GM12878 (cell line): ENCODE results near the gene RXFP4. TPM values are rescaled to one million over a fixed set of nuclear protein-coding genes. Genes with fewer than 3 reads are reported as not detected.

Source experiments
- ATAC-seq: fragments of 200-7000 bp; cut with Tn5 transposase; 3 replicates; pipeline ENCODE4 v1.9.1; 2020; ENCODE audit warnings: mild to moderate bottlenecking, moderate library complexity
- BruUV-seq: library from RNA; stranded (reverse); fragments of 400-500 nt; replicated peaks from 2 replicates; lab custom pipeline; 2021; lab: Mats Ljungman, UMichigan
- CTCF ChIA-PET: fragments of 300-600 bp; sonication (Branson Sonifier 250); formaldehyde crosslinking; extraction: SDS; loops from one replicate; lab custom pipeline; 2021; ENCODE audit warnings: inconsistent platforms; lab: Yijun Ruan, JAX
- POLR2A ChIA-PET: fragments of 350-600 bp; formaldehyde crosslinking; extraction: SDS; loops from one replicate; lab custom pipeline; 2021; ENCODE audit warnings: inconsistent platforms; lab: Charles Lee
- RAD21 ChIA-PET: fragments of 300-600 bp; sonication (Branson Sonifier 250); formaldehyde crosslinking; loops from one replicate; lab custom pipeline; 2023; ENCODE audit warnings: antibody characterized with exemption; ENCODE audit not compliant: unreplicated experiment; lab: Charles Lee
- SMC1A ChIA-PET: fragments of 300-600 bp; sonication (Branson Sonifier 250); formaldehyde crosslinking; loops from one replicate; lab custom pipeline; 2023; ENCODE audit not compliant: unreplicated experiment, uncharacterized antibody; lab: Charles Lee
- DNase-seq: peaks from one replicate; pipeline ENCODE4 v3.0.0-alpha.2; 2011; ENCODE audit warnings: low read depth, low spot score
- FAIRE-seq: peaks from 3 replicates; lab custom pipeline; 2011; peaks lifted over from hg19 to GRCh38; lab: Jason Lieb, UNC
- H2AFZ ChIP-seq: 2 replicates; pipeline ENCODE4 v1.6.0; 2011; ENCODE audit warnings: low read depth, low read length, control low read depth; ENCODE audit not compliant: control insufficient read depth
- H3K27ac ChIP-seq: 2 replicates; pipeline ENCODE4 v1.5.1; 2011; ENCODE audit warnings: control low read depth; ENCODE audit not compliant: control insufficient read depth, insufficient read depth
- H3K27me3 ChIP-seq, 2 experiments: replicated peaks in 1 of 2; 2 replicates each; pipeline versions ENCODE4 v1.6.0 to v1.6.1; 2011; ENCODE audit warnings: low read length in 1 of 2; ENCODE audit not compliant: control insufficient read depth in 2 of 2, insufficient read depth in 2 of 2
- H3K36me3 ChIP-seq, 2 experiments: 2 replicates each; pipeline ENCODE4 v1.5.1; 2011; ENCODE audit warnings: low read length in 1 of 2; ENCODE audit not compliant: control insufficient read depth in 2 of 2, insufficient read depth in 2 of 2
- H3K4me1 ChIP-seq: 2 replicates; pipeline ENCODE4 v1.6.1; 2011; ENCODE audit warnings: mild to moderate bottlenecking, low read length, moderate library complexity, mixed read lengths; ENCODE audit not compliant: control insufficient read depth, insufficient read depth
- H3K4me2 ChIP-seq: 2 replicates; pipeline ENCODE4 v1.6.0; 2011; ENCODE audit warnings: control low read depth; ENCODE audit not compliant: control insufficient read depth, insufficient read depth
- H3K4me3 ChIP-seq: fragments of 200-600 bp; sonication (generic); 2 replicates; pipeline ENCODE4 v1.5.1; 2016
- H3K79me2 ChIP-seq: 2 replicates; pipeline ENCODE4 v1.6.0; 2011; ENCODE audit warnings: low read length; ENCODE audit not compliant: control insufficient read depth, insufficient read depth
- H3K9ac ChIP-seq: 2 replicates; pipeline ENCODE4 v1.8.0; 2011; ENCODE audit warnings: low read length, control low read depth, mixed read lengths; ENCODE audit not compliant: control insufficient read depth, insufficient read depth
- H3K9me3 ChIP-seq: replicated peaks from 3 replicates; pipeline ENCODE4 v1.5.1; 2011; ENCODE audit warnings: mild to moderate bottlenecking, low read length; ENCODE audit not compliant: control insufficient read depth, insufficient read depth
- H4K20me1 ChIP-seq: 2 replicates; pipeline ENCODE4 v1.6.0; 2011; ENCODE audit not compliant: control insufficient read depth, insufficient read depth
- E2F4 ChIP-seq: IDR thresholded peaks from 2 replicates; pipeline ENCODE4 v1.6.1; 2012; ENCODE audit warnings: low read depth, low read length, improper control_type of control experiment
- MEF2A ChIP-seq: IDR thresholded peaks from 2 replicates; pipeline ENCODE4 v1.6.1; 2011; ENCODE audit warnings: low read depth, mild to moderate bottlenecking, low read length, moderate library complexity; ENCODE audit not compliant: insufficient read depth
- MEF2B ChIP-seq: fragments of 450-650 bp; IDR thresholded peaks from 2 replicates; pipeline ENCODE4 v1.6.1; 2018; ENCODE audit warnings: mild to moderate bottlenecking, moderate library complexity; ENCODE audit not compliant: partially characterized antibody, poor library complexity, severe bottlenecking
- MTA2 ChIP-seq: fragments of 450-650 bp; IDR thresholded peaks from 2 replicates; pipeline ENCODE4 v1.6.1; 2016; ENCODE audit warnings: low read depth, mild to moderate bottlenecking, moderate library complexity
- PAX5 ChIP-seq: IDR thresholded peaks from 2 replicates; pipeline ENCODE4 v1.6.1; 2011; ENCODE audit warnings: low read depth, low read length, borderline replicate concordance
- POLR2AphosphoS5 ChIP-seq: IDR thresholded peaks from 2 replicates; pipeline ENCODE4 v1.6.1; 2011; ENCODE audit warnings: mild to moderate bottlenecking, low read length, inconsistent platforms
- POU2F2 ChIP-seq: IDR thresholded peaks from 3 replicates; pipeline ENCODE4 v1.6.1; 2011; ENCODE audit warnings: low read depth, mild to moderate bottlenecking, low read length, borderline replicate concordance
- WRNIP1 ChIP-seq: IDR thresholded peaks from 2 replicates; pipeline ENCODE4 v1.6.1; 2011; ENCODE audit warnings: low read depth, low read length, improper control_type of control experiment, borderline replicate concordance
- WGBS: methylation state at CpG from one replicate; pipeline ENCODE4 v1.1.6; 2016; ENCODE audit warnings: low lambda C conversion rate; ENCODE audit not compliant: insufficient replicate concordance, insufficient coverage; ENCODE audit errors: missing lambda C conversion rate; 5-methylcytosine and 5-hydroxymethylcytosine counted together
- in situ Hi-C: fragments of 300-500 bp; cut with MboI; formaldehyde crosslinking; loops from 9 replicates; pipeline ENCODE4 v1.14.3; 2018; ENCODE audit warnings: mixed read lengths
- intact Hi-C: fragments of 100-400 bp; cut with micrococcal nuclease; formaldehyde crosslinking; loops from one replicate; pipeline ENCODE4 v1.14.2; 2022; ENCODE audit not compliant: unreplicated experiment
- polyA plus RNA-seq, 11 experiments: library from polyadenylated mRNA; depleted of rRNA in 4 of 11; unstranded in 6 of 11; stranded (reverse) in 5 of 11; fragments of >200 nt; fragmentation: Nextera tagmentation in 4 of 11; fragmentation: Illumina TruSeq in 1 of 11; extraction: Ambion mirVana in 4 of 11; extraction: Trizol in 1 of 11; gene quantifications; 1 replicate in 1 of 11; 2 replicates in 10 of 11; pipeline versions ENCODE4 v1.2.1 to v1.2.3, GENCODE V29; 2011 to 2016; ENCODE audit warnings: inconsistent platforms in 2 of 11, missing spikeins in 2 of 11, low read depth in 1 of 11
- total RNA-seq, 4 experiments: library from RNA; depleted of rRNA in 3 of 4; stranded (reverse); fragments of >200 nt in 3 of 4; fragmentation: Illumina TruSeq in 1 of 4; extraction: Trizol in 1 of 4; gene quantifications; 2 replicates each; pipeline versions ENCODE4 v1.2.1 to v1.2.3, GENCODE V29; 2013 to 2021
- TF ChIP-seq, protein P1 (sequence below): fragments of 450-650 bp; IDR thresholded peaks from 2 replicates; pipeline ENCODE4 v1.6.1; 2017; ENCODE audit warnings: borderline replicate concordance
- TF ChIP-seq, protein P2 (sequence below): fragments of 450-650 bp; IDR thresholded peaks from 2 replicates; pipeline ENCODE4 v1.6.1; 2017; ENCODE audit warnings: mild to moderate bottlenecking, low read depth, inconsistent platforms; ENCODE audit not compliant: poor library complexity, severe bottlenecking
- TF ChIP-seq, protein P3 (sequence below): fragments of 450-650 bp; formaldehyde crosslinking; IDR thresholded peaks from 2 replicates; pipeline ENCODE4 v1.5.0; 2022; ENCODE audit warnings: mild to moderate bottlenecking, missing genetic modification characterization

RXFP4 gene
- total and polyA plus RNA-seq, 10 of the 15 experiments (the other 5 are each of a cell fraction or from before 2014, with no cell fraction given): 0.10 to 0.40 (median 0.39) TPM; not detected in 7

DNA sequence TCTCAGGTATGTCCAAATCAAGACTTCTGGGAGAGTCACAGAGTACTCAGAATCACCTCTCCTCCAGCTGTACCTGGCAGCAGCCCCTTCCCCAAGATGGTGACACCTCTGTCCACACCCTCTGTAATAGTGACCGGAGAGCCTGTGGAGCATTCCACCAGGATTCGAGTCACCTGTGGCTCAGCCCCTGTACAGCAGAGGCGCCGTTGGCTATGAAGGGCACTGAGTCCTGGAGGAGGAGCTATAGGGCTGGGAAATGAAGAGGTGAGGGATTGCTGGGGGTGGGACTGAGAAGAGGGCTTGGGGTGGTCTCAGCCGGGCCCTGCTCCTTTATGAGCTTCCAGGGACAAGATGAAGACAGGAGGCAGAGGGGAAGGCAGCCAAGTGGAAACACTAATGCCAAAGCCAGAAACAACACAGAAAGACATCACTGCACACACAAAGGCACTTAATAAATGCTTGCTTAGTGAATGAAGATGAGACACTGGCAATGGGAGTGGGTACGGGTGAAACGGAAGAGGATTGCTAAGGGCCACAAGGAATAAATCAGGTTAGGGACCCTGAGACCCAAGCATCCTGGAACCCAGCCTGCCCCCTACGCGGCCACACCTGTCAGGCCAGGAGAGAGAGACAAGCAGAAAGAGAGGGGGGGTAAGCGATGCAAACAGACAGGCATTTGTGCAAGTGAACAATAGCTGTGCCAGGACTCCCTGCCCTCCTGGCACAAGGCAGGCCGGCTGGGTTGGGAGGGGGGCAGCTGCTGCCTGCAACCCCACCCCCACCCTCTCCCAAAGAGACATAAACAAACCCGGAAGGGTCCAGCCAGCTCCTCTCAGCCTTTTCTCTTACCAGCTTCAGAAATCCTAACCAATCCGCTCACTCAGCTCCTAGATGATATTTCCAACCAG lies 33.0 kb downstream of the RXFP4 start:
- peak overlapping the region; percentile 86 for H3K4me2 ChIP-seq
- H3K4me3 ChIP-seq: peak overlapping the region; percentile 100
- intact Hi-C loops (loop anchor here (5.0 kb wide), 1 partner anchor 78 kb away; the partner anchor contains the start of genes LAMTOR2 and UBQLN4), in situ Hi-C loops (no loop called here)
- H3K36me3 ChIP-seq: peaks cover 2 to 3% of the 10 kb centered on the region in 2 experiments; a peak in 3 of 4 replicates
- DNase-seq: no peak
- POLR2A ChIA-PET: interaction anchor here (0.6 to 14.9 kb wide), 11 partner anchors 8 to 117 kb away, joined by 3 to 273 read pairs (median 3); partner anchors contain the start of genes GON4L and RXFP4
- H4K20me1 ChIP-seq: peaks cover 4% of the 10 kb centered on the region; the same call in 1 of the 2 replicates
- peak overlapping the region; percentile 95; the same call in 1 of the 2 replicates for H3K9ac ChIP-seq
- H3K27ac ChIP-seq: peak overlapping the region; percentile 14; the same call in 1 of the 2 replicates
- WGBS: 26% methylated on average over 13 of the region's 13 CpGs
- no peaks in the 10 kb centered on the region for H3K9me3 ChIP-seq
- FAIRE-seq: no peak
- RAD21 ChIA-PET: interaction anchor here (0.7 to 14.4 kb wide), 9 partner anchors 10 to 59 kb away, joined by 3 to 214 read pairs (median 5); partner anchors contain the start of genes KHDC4 and RXFP4
- H3K79me2 ChIP-seq: peaks cover 97% of the 10 kb centered on the region
- BruUV-seq: no TSS peak
- no peak overlapping the region for H2AFZ ChIP-seq
- ATAC-seq: no peak
- H3K27me3 ChIP-seq: no peaks in the 10 kb centered on the region
- SMC1A ChIA-PET: interaction anchor here (0.6 to 16.7 kb wide), 10 partner anchors 9 to 90 kb away, joined by 3 to 229 read pairs (median 8); partner anchors contain the start of gene RXFP4
- peaks cover 33% of the 10 kb centered on the region for H3K4me1 ChIP-seq
- CTCF ChIA-PET: interaction anchor here (1.1 to 14.7 kb wide), 9 partner anchors 8 to 92 kb away, joined by 3 to 227 read pairs (median 9); partner anchors contain the start of gene RXFP4
- TF ChIP-seq, protein P1, sequence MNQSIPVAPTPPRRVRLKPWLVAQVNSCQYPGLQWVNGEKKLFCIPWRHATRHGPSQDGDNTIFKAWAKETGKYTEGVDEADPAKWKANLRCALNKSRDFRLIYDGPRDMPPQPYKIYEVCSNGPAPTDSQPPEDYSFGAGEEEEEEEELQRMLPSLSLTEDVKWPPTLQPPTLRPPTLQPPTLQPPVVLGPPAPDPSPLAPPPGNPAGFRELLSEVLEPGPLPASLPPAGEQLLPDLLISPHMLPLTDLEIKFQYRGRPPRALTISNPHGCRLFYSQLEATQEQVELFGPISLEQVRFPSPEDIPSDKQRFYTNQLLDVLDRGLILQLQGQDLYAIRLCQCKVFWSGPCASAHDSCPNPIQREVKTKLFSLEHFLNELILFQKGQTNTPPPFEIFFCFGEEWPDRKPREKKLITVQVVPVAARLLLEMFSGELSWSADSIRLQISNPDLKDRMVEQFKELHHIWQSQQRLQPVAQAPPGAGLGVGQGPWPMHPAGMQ: no peak
- no peak for TF ChIP-seq POU2F2
- no peak for TF ChIP-seq MEF2B
- TF ChIP-seq WRNIP1: 0 out of 2 replicates have a peak, but pooled peaks have one; percentile 31
- TF ChIP-seq PAX5: 0 out of 2 replicates have a peak, but pooled peaks have one; percentile 45
- no peak for TF ChIP-seq MTA2
- TF ChIP-seq E2F4: no peak
- TF ChIP-seq, protein P2, sequence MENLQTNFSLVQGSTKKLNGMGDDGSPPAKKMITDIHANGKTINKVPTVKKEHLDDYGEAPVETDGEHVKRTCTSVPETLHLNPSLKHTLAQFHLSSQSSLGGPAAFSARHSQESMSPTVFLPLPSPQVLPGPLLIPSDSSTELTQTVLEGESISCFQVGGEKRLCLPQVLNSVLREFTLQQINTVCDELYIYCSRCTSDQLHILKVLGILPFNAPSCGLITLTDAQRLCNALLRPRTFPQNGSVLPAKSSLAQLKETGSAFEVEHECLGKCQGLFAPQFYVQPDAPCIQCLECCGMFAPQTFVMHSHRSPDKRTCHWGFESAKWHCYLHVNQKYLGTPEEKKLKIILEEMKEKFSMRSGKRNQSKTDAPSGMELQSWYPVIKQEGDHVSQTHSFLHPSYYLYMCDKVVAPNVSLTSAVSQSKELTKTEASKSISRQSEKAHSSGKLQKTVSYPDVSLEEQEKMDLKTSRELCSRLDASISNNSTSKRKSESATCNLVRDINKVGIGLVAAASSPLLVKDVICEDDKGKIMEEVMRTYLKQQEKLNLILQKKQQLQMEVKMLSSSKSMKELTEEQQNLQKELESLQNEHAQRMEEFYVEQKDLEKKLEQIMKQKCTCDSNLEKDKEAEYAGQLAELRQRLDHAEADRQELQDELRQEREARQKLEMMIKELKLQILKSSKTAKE: no peak
- TF ChIP-seq MEF2A: no peak
- TF ChIP-seq POLR2AphosphoS5: 0 out of 2 replicates have a peak, but pooled peaks have one; percentile 17
- TF ChIP-seq, protein P3, sequence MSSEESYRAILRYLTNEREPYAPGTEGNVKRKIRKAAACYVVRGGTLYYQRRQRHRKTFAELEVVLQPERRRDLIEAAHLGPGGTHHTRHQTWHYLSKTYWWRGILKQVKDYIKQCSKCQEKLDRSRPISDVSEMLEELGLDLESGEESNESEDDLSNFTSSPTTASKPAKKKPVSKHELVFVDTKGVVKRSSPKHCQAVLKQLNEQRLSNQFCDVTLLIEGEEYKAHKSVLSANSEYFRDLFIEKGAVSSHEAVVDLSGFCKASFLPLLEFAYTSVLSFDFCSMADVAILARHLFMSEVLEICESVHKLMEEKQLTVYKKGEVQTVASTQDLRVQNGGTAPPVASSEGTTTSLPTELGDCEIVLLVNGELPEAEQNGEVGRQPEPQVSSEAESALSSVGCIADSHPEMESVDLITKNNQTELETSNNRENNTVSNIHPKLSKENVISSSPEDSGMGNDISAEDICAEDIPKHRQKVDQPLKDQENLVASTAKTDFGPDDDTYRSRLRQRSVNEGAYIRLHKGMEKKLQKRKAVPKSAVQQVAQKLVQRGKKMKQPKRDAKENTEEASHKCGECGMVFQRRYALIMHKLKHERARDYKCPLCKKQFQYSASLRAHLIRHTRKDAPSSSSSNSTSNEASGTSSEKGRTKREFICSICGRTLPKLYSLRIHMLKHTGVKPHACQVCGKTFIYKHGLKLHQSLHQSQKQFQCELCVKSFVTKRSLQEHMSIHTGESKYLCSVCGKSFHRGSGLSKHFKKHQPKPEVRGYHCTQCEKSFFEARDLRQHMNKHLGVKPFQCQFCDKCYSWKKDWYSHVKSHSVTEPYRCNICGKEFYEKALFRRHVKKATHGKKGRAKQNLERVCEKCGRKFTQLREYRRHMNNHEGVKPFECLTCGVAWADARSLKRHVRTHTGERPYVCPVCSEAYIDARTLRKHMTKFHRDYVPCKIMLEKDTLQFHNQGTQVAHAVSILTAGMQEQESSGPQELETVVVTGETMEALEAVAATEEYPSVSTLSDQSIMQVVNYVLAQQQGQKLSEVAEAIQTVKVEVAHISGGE (CRISPR knock-in tag): no peak
